A549 (cell line): ENCODE measurements around the gene MAP7D2. TPM values are rescaled to one million over a fixed set of nuclear protein-coding genes. Genes with fewer than 3 reads are reported as not detected.

ENCODE experiments used
- ATAC-seq, 2 experiments: fragments of 200-7000 bp in 1 of 2; fragments of >200 bp in 1 of 2; cut with Nextera tagmentation in 1 of 2; cut with Tn5 transposase in 1 of 2; 3 replicates each; pipeline versions ENCODE4 v1.8.0 to v1.9.1; 2018 to 2020; ENCODE audit warnings: mild to moderate bottlenecking in 1 of 2, moderate library complexity in 1 of 2
- CTCF ChIA-PET: fragments of 300-600 bp; sonication (Branson Sonifier 250); formaldehyde crosslinking; extraction: SDS; loops from one replicate; lab custom pipeline; 2021; ENCODE audit warnings: antibody characterized with exemption, inconsistent platforms; lab: Yijun Ruan, JAX
- POLR2A ChIA-PET: fragments of 350-600 bp; formaldehyde crosslinking; extraction: SDS; loops from one replicate; lab custom pipeline; 2021; ENCODE audit warnings: antibody characterized with exemption, inconsistent platforms; lab: Yijun Ruan, JAX
- DNase-seq, 2 experiments: peaks; one replicate each; pipeline versions ENCODE4 v3.0.0 to v3.0.0-alpha.2; 2011 to 2016; ENCODE audit warnings: low read depth in 1 of 2, low spot score in 1 of 2
- FAIRE-seq: peaks from 2 replicates; lab custom pipeline; 2011; peaks lifted over from hg19 to GRCh38; lab: Jason Lieb, UNC
- H3K27ac ChIP-seq, 2 experiments: fragments of >200 bp; sonication (Bioruptor Twin); formaldehyde crosslinking; 3 replicates each; pipeline ENCODE4 v1.5.1; 2016 to 2017
- H3K4me1 ChIP-seq: fragments of >200 bp; sonication (Bioruptor Twin); formaldehyde crosslinking; 3 replicates; pipeline ENCODE4 v1.6.1; 2016
- H3K4me2 ChIP-seq: fragments of >200 bp; sonication (Bioruptor Twin); formaldehyde crosslinking; 3 replicates; pipeline ENCODE4 v1.6.1; 2016
- H3K4me3 ChIP-seq: fragments of >200 bp; sonication (Bioruptor Twin); formaldehyde crosslinking; 3 replicates; pipeline ENCODE4 v1.5.1; 2016
- H3K9me3 ChIP-seq: fragments of >200 bp; sonication (Bioruptor Twin); formaldehyde crosslinking; 3 replicates; pipeline ENCODE4 v1.6.1; 2016
- BCL3 ChIP-seq: fragments of >200 bp; sonication (Bioruptor Twin); formaldehyde crosslinking; IDR thresholded peaks from 3 replicates; pipeline ENCODE4 v1.6.1; 2016
- CBX8 ChIP-seq: fragments of 200-600 bp; sonication (generic); IDR thresholded peaks from 2 replicates; pipeline ENCODE4 v1.6.1; 2016
- CEBPB ChIP-seq, 2 experiments: fragments of >200 bp in 1 of 2; sonication (Bioruptor Twin) in 1 of 2; formaldehyde crosslinking in 1 of 2; IDR thresholded peaks; 2 replicates each; pipeline ENCODE4 v1.6.1; 2012 to 2016
- CHD2 ChIP-seq: fragments of 150-350 bp; IDR thresholded peaks from 2 replicates; pipeline ENCODE4 v1.6.1; 2014; ENCODE audit warnings: low read length; ENCODE audit not compliant: partially characterized antibody
- CHD4 ChIP-seq: fragments of 200-600 bp; sonication (generic); IDR thresholded peaks from 2 replicates; pipeline ENCODE4 v1.6.1; 2016; ENCODE audit warnings: antibody characterized with exemption, mild to moderate bottlenecking, borderline replicate concordance
- CTCF ChIP-seq: fragments of >200 bp; sonication (Bioruptor Twin); formaldehyde crosslinking; IDR thresholded peaks from 3 replicates; pipeline ENCODE4 v1.5.1; 2016
- ESRRA ChIP-seq: fragments of 150-350 bp; IDR thresholded peaks from 2 replicates; pipeline ENCODE4 v1.6.1; 2014; ENCODE audit warnings: mild to moderate bottlenecking, low read length, borderline replicate concordance
- FOSL2 ChIP-seq, 2 experiments: fragments of 450-650 bp in 1 of 2; fragments of >200 bp in 1 of 2; sonication (Bioruptor Twin) in 1 of 2; formaldehyde crosslinking; IDR thresholded peaks; 2 replicates each; pipeline versions ENCODE4 v1.5.0 to v1.6.1; 2016 to 2020; ENCODE audit warnings: mild to moderate bottlenecking in 1 of 2, moderate library complexity in 1 of 2
- HOXB5 ChIP-seq: fragments of 250-450 bp; sonication (Bioruptor Pico); IDR thresholded peaks from 2 replicates; pipeline ENCODE4 v1.5.0; 2020; ENCODE audit warnings: mild to moderate bottlenecking, moderate library complexity
- JUN ChIP-seq, 2 experiments: fragments of >200 bp; sonication (Bioruptor Twin); formaldehyde crosslinking; IDR thresholded peaks; 2 replicates in 1 of 2; 3 replicates in 1 of 2; pipeline ENCODE4 v1.6.1; 2016 to 2017
- KDM1A ChIP-seq: fragments of 200-600 bp; sonication (generic); IDR thresholded peaks from 2 replicates; pipeline ENCODE4 v1.6.1; 2016; ENCODE audit warnings: low read depth, mild to moderate bottlenecking
- KDM5A ChIP-seq: fragments of 200-600 bp; sonication (generic); IDR thresholded peaks from 2 replicates; pipeline ENCODE4 v1.6.1; 2016; ENCODE audit warnings: antibody characterized with exemption, mild to moderate bottlenecking
- MAX ChIP-seq: IDR thresholded peaks from 2 replicates; pipeline ENCODE4 v1.6.1; 2012
- NFE2L2 ChIP-seq: fragments of 150-350 bp; conservative IDR thresholded peaks from 2 replicates; pipeline ENCODE4 v1.6.1; 2014; ENCODE audit warnings: low read length
- POLR2A ChIP-seq: IDR thresholded peaks from 2 replicates; pipeline ENCODE4 v1.6.1; 2012; ENCODE audit warnings: mild to moderate bottlenecking, low read length
- REST ChIP-seq: fragments of 200-600 bp; sonication (generic); IDR thresholded peaks from 2 replicates; pipeline ENCODE4 v1.6.1; 2016; ENCODE audit warnings: antibody characterized with exemption, mild to moderate bottlenecking, moderate library complexity
- SMC3 ChIP-seq: fragments of >200 bp; sonication (Bioruptor Twin); formaldehyde crosslinking; IDR thresholded peaks from 3 replicates; pipeline ENCODE4 v1.6.1; 2018; ENCODE audit warnings: inconsistent platforms
- USF2 ChIP-seq: fragments of 450-650 bp; IDR thresholded peaks from 2 replicates; pipeline ENCODE4 v1.6.1; 2014; ENCODE audit warnings: antibody characterized with exemption
- ZNF302 ChIP-seq: fragments of 250-450 bp; sonication (Bioruptor Pico); IDR thresholded peaks from 2 replicates; pipeline ENCODE4 v1.9.0; 2021; ENCODE audit warnings: inconsistent platforms, mild to moderate bottlenecking, moderate library complexity
- ZSCAN20 ChIP-seq: fragments of 250-450 bp; sonication (Bioruptor Pico); IDR thresholded peaks from 2 replicates; pipeline ENCODE4 v1.8.0; 2022; ENCODE audit warnings: mild to moderate bottlenecking, moderate library complexity
- WGBS: methylation state at CpG from one replicate; pipeline ENCODE4 v1.1.6; 2017; ENCODE audit errors: missing lambda C conversion rate; 5-methylcytosine and 5-hydroxymethylcytosine counted together
- polyA plus RNA-seq, 4 experiments: library from polyadenylated mRNA; depleted of rRNA in 3 of 4; stranded (reverse); fragments of >200 nt; fragmentation: RNase III in 1 of 4; extraction: RNeasy Plus Mini Kit Qiagen cat#74134 plus additional on column Dnase treatment in 1 of 4; gene quantifications; 2 replicates in 3 of 4; 3 replicates in 1 of 4; pipeline ENCODE4 v1.2.3, GENCODE V29; 2011 to 2017

The MAP7D2 gene
- polyA plus RNA-seq, 2 of the 4 experiments (the other 2 are of a cell fraction), result 9.4 to 11.6 TPM

GRCh38 chrX:20029728-20030127, 87.0 kb downstream of the MAP7D2 start (continued):
- no peak for TF ChIP-seq REST
- no peak for TF ChIP-seq HOXB5 (CRISPR knock-in tag)
- TF ChIP-seq SMC3, result no peak

GRCh38 chrX:20028588-20028987, 88.1 kb downstream of the MAP7D2 start:
- no peak for DNase-seq
- Histone ChIP-seq H3K9me3 (no peaks in the 10 kb centered on the region), H3K4me2 (no peak overlapping the region), H3K27ac (no peak overlapping the region), H3K4me3 (no peak overlapping the region), H3K4me1 (peaks cover 22% of the 10 kb centered on the region; the same call in 2 of the 3 replicates)
- ChIA-PET CTCF (interaction anchor here (1.2 kb wide), 1 partner anchor 37 kb away, joined by 3 read pairs; no protein-coding TSS in a partner anchor), POLR2A (no interaction called here)
- peak; percentile 18 for FAIRE-seq
- 96% methylated on average over 8 of the region's 8 CpGs for WGBS
- TF ChIP-seq FOSL2 (IDR thresholded peaks at IDR 0.05), result no peak
- TF ChIP-seq FOSL2 (CRISPR knock-in tag; IDR thresholded peaks at IDR 0.05), result no peak
- no peak for TF ChIP-seq CEBPB (IDR thresholded peaks at IDR 0.05)
- TF ChIP-seq CHD4, result no peak
- TF ChIP-seq KDM5A, result no peak
- no peak for TF ChIP-seq KDM1A
- no peak for TF ChIP-seq ZSCAN20 (CRISPR knock-in tag)
- TF ChIP-seq ZNF302 (CRISPR knock-in tag), result no peak
- TF ChIP-seq REST, result no peak
- no peak for TF ChIP-seq JUN (IDR thresholded peaks at IDR 0.05)
- no peak for TF ChIP-seq CTCF
- TF ChIP-seq CBX8, result no peak
- no peak for TF ChIP-seq NFE2L2
- TF ChIP-seq POLR2A, result no peak
- no peak for TF ChIP-seq MAX
- TF ChIP-seq BCL3, result no peak
- no peak for TF ChIP-seq CHD2
- TF ChIP-seq ESRRA, result no peak
- TF ChIP-seq USF2, result no peak
- no peak for ATAC-seq
